Neural progenitor cell (in vitro differentiated cells): Measurements from ENCODE around the gene VIM.

Source experiments
- CTCF ChIP-seq: fragments of 200-600 bp; sonication (generic); IDR thresholded peaks from 2 replicates; pipeline ENCODE4 v1.5.1; 2017; ENCODE audit warnings: antibody characterized with exemption, mild to moderate bottlenecking
- EZH2phosphoT487 ChIP-seq: fragments of 200-600 bp; sonication (generic); IDR thresholded peaks from 2 replicates; pipeline ENCODE4 v1.6.1; 2017; ENCODE audit warnings: antibody characterized with exemption

GRCh38 chr10:17214971-17215781, 12.9 kb upstream of the VIM start:
- no peak for TF ChIP-seq CTCF
- no peak for TF ChIP-seq EZH2phosphoT487
